K562 (cell line): Measurements from ENCODE around the gene AJM1. TPM values are rescaled to one million over a fixed set of nuclear protein-coding genes. Genes with fewer than 3 reads are reported as not detected.
A peak's percentile ranks its signal among the peaks of the same experiment; 100 is the strongest.

Experiments used
- C11orf30 ChIP-seq: fragments of 450-650 bp; IDR thresholded peaks from 2 replicates; pipeline ENCODE4 v1.6.1; 2016; ENCODE audit warnings: low read depth, mild to moderate bottlenecking
- POLR2G ChIP-seq: fragments of 200-400 bp; formaldehyde crosslinking; IDR thresholded peaks from 2 replicates; pipeline ENCODE4 v1.6.1; 2017; ENCODE audit warnings: low read depth, mild to moderate bottlenecking, antibody characterized with exemption, low read length, moderate library complexity
- PREB ChIP-seq: sonication (generic); formaldehyde crosslinking; IDR thresholded peaks from 2 replicates; pipeline ENCODE4 v1.8.1; 2023; ENCODE audit warnings: mild to moderate bottlenecking, missing genetic modification reagents
- ZBTB33 ChIP-seq: sonication (generic); formaldehyde crosslinking; IDR thresholded peaks from 2 replicates; pipeline ENCODE4 v1.8.1; 2023; ENCODE audit warnings: mild to moderate bottlenecking, missing genetic modification reagents
- ZNF408 ChIP-seq: fragments of 250-450 bp; sonication (Bioruptor Pico); IDR thresholded peaks from 2 replicates; pipeline ENCODE4 v1.4.0; 2020; ENCODE audit warnings: low read depth, mild to moderate bottlenecking, moderate library complexity
- polyA plus RNA-seq, 8 experiments: library from polyadenylated mRNA; depleted of rRNA in 4 of 8; stranded (reverse) in 5 of 8; unstranded in 3 of 8; fragments of >200 nt; fragmentation: Nextera tagmentation in 2 of 8; fragmentation: Illumina TruSeq in 1 of 8; extraction: Ambion mirVana in 2 of 8; extraction: Trizol in 1 of 8; gene quantifications; 2 replicates each; pipeline versions ENCODE4 v1.2.1 to v1.2.3, GENCODE V29; 2011 to 2014; ENCODE audit warnings: inconsistent platforms in 1 of 8, missing spikeins in 1 of 8
- total RNA-seq, 7 experiments: library from RNA; depleted of rRNA in 6 of 7; stranded (reverse); fragments of >200 nt in 6 of 7; fragmentation: Illumina TruSeq in 2 of 7; extraction: Trizol in 2 of 7; gene quantifications; 2 replicates each; pipeline versions ENCODE4 v1.2.1 to v1.2.3, GENCODE V29; 2011 to 2021; ENCODE audit warnings: low replicate concordance in 1 of 7

AJM1 gene
- total and polyA plus RNA-seq, 9 of the 15 experiments (the other 6 are each of a cell fraction or from before 2014, with no cell fraction given), result 0.01 to 3.7 (median 0.65) TPM; not detected in 1

- TF ChIP-seq C11orf30, result no peak
- no peak for TF ChIP-seq ZNF408 (CRISPR knock-in tag)
- TF ChIP-seq PREB, result no peak
- peak; percentile 52 for TF ChIP-seq POLR2G
- TF ChIP-seq ZBTB33 (CRISPR knock-in tag), result peak; percentile 73
These were observed 43.0 kb upstream of the AJM1 start (continued) for GRCh38 chr9:136799079-136799853.
